HG03280 (cell line): ENCODE data around the gene CEP76.
"Not testable (repeated sequence)": the region's sequence is repeated elsewhere in the genome, so short reads cannot be mapped to it uniquely, and the experiment has no call there.

Experiments
- ATAC-seq: cut with Tn5 transposase; IDR thresholded peaks from one replicate; pipeline ENCODE4 v1.9.1; 2021; ENCODE audit warnings: mild to moderate bottlenecking, moderate library complexity; ENCODE audit not compliant: unreplicated experiment

Gene CEP76

DNA sequence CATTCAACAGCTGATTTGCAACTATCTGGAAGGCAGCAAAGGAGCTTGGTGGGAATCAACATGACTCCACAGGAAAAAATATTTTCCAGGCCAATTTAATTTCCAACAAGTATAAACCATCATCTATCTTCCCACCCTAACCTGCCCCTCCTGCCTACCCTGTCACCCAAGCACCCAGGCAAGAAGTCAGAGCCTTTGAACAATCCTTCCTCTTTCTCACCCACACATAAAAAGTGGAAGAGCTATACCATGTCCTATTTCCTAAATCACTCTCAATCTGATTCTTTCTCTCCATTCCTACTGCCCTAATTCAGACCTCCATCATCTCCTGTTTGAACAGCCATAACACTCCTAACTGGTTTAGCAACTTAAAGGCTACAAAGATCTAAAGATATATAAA, 57.3 kb downstream of the CEP76 start:
- no peak for ATAC-seq

GRCh38 chr18:12643756-12644155, 58.8 kb downstream of the CEP76 start:
- ATAC-seq: not testable (repeated sequence)

DNA sequence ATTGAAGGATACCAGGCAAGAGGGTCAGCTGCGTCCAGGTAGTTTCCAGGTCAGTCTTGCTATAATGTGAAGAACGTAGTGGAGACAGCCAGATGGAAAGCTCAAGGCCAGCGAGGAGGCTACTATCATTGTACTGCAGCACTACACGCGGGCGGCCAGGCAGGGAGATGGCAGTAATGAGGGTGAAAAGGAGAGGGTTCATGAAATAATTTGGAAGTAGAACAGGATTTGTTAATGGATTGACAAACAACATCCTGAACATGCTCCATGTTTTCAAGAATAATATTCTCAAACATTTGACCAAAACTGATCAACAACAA, 61.7 kb downstream of the CEP76 start:
- ATAC-seq: no peak

- no peak for ATAC-seq
These were observed 62.3 kb downstream of the CEP76 start for GRCh38 chr18:12639990-12640880.

- ATAC-seq: no peak
These were observed 63.8 kb downstream of the CEP76 start for GRCh38 chr18:12638644-12639124.

- ATAC-seq: no peak
These were observed 64.5 kb downstream of the CEP76 start for GRCh38 chr18:12637901-12638643.

DNA sequence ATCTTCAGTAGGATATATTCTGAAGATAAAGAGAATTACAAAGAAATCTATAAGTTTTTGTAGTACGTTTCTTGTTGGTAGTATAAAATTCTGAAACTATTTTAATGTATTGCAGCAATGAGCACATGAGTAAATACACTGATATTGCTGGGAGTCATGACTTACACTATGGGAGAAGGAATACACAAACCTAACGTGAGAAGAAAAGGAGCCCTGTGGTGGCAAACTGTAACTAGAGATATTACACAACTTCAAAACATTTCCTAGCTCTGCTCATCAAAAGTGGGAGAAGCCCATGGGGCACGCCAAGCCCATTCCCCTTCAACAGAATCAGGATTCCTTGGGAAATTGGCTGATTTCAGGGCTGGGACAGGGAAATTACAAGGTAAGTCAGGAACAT, 65.1 kb downstream of the CEP76 start:
- no peak for ATAC-seq

GRCh38 chr18:12631831-12632477, 70.6 kb downstream of the CEP76 start:
- no peak for ATAC-seq

GRCh38 chr18:12630136-12630535, 72.4 kb downstream of the CEP76 start:
- no peak for ATAC-seq

DNA sequence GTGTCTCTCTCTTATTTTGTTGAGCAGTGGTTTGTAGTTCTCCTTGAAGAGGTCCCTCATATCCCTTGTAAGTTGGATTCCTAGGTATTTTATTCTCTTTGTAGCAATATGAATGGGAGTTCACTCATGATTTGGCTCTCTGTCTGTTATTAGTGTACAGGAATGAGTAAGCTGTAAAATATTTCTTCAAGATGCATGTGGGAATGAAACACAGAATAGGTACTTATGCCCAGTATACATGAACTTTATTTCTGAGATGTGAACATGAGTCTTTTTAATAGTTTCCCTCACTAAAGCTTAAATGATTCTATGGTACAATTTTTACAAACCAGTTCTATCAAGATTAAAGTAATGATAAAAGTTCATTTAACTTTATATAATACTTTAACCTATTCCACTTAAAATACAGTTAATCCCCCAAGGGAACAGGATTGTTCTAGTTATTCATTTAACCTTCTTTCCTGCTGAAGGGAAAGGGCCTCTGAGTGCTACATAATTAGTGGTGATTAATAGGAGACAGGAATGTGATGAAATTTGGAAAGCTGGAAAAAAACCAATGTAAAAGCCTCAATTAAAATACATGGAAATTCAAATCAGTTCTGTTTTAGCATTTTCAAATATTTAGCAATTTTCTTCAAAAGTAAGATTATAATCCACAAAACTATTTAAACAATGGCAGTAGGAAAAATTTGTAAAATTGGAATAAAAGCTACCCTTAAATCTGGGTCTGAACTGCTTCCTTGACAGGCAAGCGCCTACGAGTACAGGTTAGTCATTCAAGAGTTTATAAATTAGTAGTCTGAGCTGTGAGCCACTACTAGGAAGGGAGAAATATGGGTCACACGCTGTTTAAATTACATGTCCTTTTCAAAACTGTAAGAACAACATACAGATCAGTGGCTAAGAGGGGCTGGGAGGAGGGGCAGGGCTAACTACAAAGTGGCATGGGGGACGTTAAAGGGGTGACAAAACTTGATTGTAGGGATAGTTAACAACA, 73.5 kb downstream of the CEP76 start:
- ATAC-seq: no peak

DNA sequence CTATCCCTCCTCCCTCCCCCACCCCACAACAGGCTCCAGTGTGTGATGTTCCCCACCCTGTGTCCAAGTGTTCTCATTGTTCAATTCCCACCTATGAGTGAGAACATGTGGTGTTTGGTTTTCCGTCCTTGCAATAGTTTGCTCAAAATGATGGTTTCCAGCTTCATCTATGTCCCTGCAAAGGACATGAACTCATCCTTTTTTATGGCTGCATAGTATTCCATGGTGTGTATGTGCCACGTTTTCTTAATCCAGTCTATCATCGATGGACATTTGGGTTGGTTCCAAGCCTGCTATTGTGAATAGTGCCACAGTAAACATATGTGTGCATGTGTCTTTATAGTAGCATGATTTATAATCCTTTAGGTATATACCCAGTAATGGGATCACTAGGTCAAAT, 75.3 kb downstream of the CEP76 start:
- ATAC-seq: not testable (repeated sequence)

DNA sequence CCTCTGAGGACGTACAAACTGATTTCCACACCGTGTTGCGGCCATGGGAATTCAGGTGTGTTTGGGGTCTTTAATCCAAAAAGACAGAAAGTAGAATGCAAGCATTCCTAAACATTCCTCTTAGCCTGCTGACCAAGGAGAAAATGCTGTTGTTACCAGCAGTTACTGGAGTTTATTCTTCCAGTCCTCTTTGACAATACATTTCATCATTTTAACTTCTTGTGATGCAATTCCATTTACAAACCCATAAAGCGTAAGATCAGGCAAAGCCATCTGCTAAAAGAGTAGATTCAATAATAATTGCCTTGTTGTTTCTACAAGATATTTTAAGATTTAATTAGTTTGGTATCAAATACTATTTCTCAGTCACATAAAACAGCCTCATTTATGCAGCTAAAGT, 77.3 kb downstream of the CEP76 start:
- ATAC-seq: no peak
